ENCODE measurements around the gene ROBO4.

GRCh38 chr11:124934862-124935547 lies 37.3 kb upstream of the ROBO4 start:
- TF ChIP-seq CTCF (IDR thresholded peaks at IDR 0.05) (no peak), POLR2A (IDR thresholded peaks at IDR 0.05) (no peak)

Data from uterus (tissue), 2 donors.